Peyer's patch (tissue), 4 donors: ENCODE results near the gene TMEM170A.

Source experiments
- POLR2A ChIP-seq, 2 donors: fragments of 450-650 bp; IDR thresholded peaks; one replicate each; pipeline ENCODE4 v1.5.1; 2017; ENCODE audit warnings: antibody characterized with exemption in 2 of 2, mild to moderate bottlenecking in 2 of 2, moderate library complexity in 2 of 2
- TF ChIP-seq, protein P1 (sequence below), 6 experiments: fragments of 450-650 bp in 4 of 6; fragments of 200-600 bp in 2 of 6; sonication (generic) in 1 of 6; IDR thresholded peaks; one replicate each; pipeline ENCODE4 v1.5.1; 2017 to 2019; ENCODE audit warnings: antibody characterized with exemption in 6 of 6, mild to moderate bottlenecking in 3 of 6, moderate library complexity in 1 of 6

DNA sequence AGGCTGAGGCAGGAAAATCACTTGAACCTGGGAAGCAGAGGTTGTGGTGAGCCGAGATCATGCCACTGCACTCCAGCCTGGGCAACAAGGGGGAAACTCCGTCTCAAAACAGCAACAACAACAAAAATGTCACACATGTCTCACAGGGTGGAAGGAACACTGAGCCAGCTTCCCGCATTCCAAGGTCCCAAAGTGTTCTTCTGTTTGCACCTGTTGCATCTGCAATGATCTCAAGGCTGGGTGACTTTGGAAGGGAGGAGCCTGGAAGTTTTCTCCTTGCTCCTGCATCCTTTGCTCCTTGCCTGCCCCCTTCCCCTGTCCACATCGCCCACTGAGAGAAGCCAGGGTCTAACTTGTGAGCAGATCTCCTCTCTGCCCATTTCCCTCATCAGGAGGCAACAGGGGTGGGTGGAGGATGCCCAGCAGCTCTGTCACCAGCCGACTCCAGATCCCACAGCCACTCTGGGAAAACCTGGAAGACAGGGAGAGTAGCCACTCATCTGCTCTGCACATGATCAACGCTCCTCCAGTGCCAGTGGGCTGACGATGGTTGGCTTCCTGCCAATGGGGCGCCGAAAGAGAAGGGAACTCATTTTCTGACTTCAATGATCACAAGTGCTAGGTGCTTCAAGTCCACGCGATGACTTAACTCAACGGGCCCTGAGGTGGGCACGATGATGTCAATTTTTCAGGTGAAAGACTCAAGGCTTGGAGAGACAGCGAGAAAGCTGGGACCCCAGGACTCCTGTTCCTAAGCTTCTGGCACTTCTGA, 18.1 kb upstream of the TMEM170A start:
- TF ChIP-seq, protein P1, sequence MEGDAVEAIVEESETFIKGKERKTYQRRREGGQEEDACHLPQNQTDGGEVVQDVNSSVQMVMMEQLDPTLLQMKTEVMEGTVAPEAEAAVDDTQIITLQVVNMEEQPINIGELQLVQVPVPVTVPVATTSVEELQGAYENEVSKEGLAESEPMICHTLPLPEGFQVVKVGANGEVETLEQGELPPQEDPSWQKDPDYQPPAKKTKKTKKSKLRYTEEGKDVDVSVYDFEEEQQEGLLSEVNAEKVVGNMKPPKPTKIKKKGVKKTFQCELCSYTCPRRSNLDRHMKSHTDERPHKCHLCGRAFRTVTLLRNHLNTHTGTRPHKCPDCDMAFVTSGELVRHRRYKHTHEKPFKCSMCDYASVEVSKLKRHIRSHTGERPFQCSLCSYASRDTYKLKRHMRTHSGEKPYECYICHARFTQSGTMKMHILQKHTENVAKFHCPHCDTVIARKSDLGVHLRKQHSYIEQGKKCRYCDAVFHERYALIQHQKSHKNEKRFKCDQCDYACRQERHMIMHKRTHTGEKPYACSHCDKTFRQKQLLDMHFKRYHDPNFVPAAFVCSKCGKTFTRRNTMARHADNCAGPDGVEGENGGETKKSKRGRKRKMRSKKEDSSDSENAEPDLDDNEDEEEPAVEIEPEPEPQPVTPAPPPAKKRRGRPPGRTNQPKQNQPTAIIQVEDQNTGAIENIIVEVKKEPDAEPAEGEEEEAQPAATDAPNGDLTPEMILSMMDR (IDR thresholded peaks at IDR 0.05), result no peak
- no peak for TF ChIP-seq POLR2A (IDR thresholded peaks at IDR 0.05)
